Mesenchymal stem cell (in vitro differentiated cells and primary cell): Measurements from ENCODE around the gene RNF220.

Source experiments
- DNase-seq: peaks from one replicate; pipeline ENCODE4 v3.0.0-alpha.2; 2013
- H2AFZ ChIP-seq: one replicate; pipeline ENCODE4 v1.6.1; 2013; ENCODE audit warnings: low read depth, mild to moderate bottlenecking, control low read depth, inconsistent platforms, low read length, moderate library complexity
- H2AK5ac ChIP-seq: 2 replicates; pipeline ENCODE4 v1.6.1; 2013; ENCODE audit warnings: low read length, moderate library complexity, mild to moderate bottlenecking, inconsistent platforms; ENCODE audit not compliant: severe bottlenecking
- H2BK120ac ChIP-seq: one replicate; pipeline ENCODE4 v1.6.1; 2013; ENCODE audit warnings: low read depth, mild to moderate bottlenecking, inconsistent platforms, low read length, moderate library complexity
- H2BK12ac ChIP-seq, 2 experiments: one replicate each; pipeline ENCODE4 v1.6.1; 2013; ENCODE audit warnings: inconsistent platforms in 2 of 2, low read length in 2 of 2, mild to moderate bottlenecking in 2 of 2, moderate library complexity in 2 of 2, control low read depth in 1 of 2
- H2BK15ac ChIP-seq: one replicate; pipeline ENCODE4 v1.6.1; 2013; ENCODE audit warnings: mild to moderate bottlenecking, low read depth, inconsistent platforms; ENCODE audit not compliant: poor library complexity, severe bottlenecking
- H2BK5ac ChIP-seq: 2 replicates; pipeline ENCODE4 v1.6.1; 2013; ENCODE audit warnings: low read depth, mild to moderate bottlenecking, low read length, control low read depth, inconsistent platforms; ENCODE audit not compliant: poor library complexity, severe bottlenecking
- H3K14ac ChIP-seq, 2 experiments: one replicate each; pipeline ENCODE4 v1.6.1; 2013; ENCODE audit warnings: inconsistent platforms in 2 of 2, low read length in 2 of 2, control low read depth in 1 of 2, mild to moderate bottlenecking in 1 of 2, moderate library complexity in 1 of 2
- H3K18ac ChIP-seq, 2 experiments: one replicate each; pipeline ENCODE4 v1.6.1; 2013; ENCODE audit warnings: inconsistent platforms in 2 of 2, low read length in 2 of 2, control low read depth in 1 of 2, low read depth in 1 of 2, mild to moderate bottlenecking in 1 of 2
- H3K23ac ChIP-seq, 2 experiments: one replicate each; pipeline ENCODE4 v1.6.1; 2013; ENCODE audit warnings: inconsistent platforms in 2 of 2, low read length in 2 of 2, mild to moderate bottlenecking in 2 of 2, moderate library complexity in 2 of 2, control low read depth in 1 of 2
- H3K27ac ChIP-seq: 2 replicates; pipeline ENCODE4 v1.5.1; 2013; ENCODE audit warnings: mild to moderate bottlenecking, moderate library complexity, low read length, control low read depth, inconsistent platforms; ENCODE audit not compliant: poor library complexity, severe bottlenecking
- H3K27me3 ChIP-seq, 2 experiments: 2 replicates each; pipeline versions ENCODE4 v1.6.1 to v1.7.0; 2013; ENCODE audit warnings: low read length in 2 of 2, mild to moderate bottlenecking in 2 of 2, moderate library complexity in 2 of 2, control low read depth in 1 of 2, inconsistent platforms in 1 of 2; ENCODE audit not compliant: control insufficient read depth in 1 of 2, insufficient read depth in 1 of 2
- H3K36me3 ChIP-seq, 2 experiments: 2 replicates each; pipeline versions ENCODE4 v1.6.1 to v1.7.0; 2013; ENCODE audit warnings: low read length in 2 of 2, control low read depth in 1 of 2, inconsistent platforms in 1 of 2, low read depth in 1 of 2, mild to moderate bottlenecking in 1 of 2; ENCODE audit not compliant: insufficient read depth in 2 of 2, control insufficient read depth in 1 of 2
- H3K4ac ChIP-seq, 2 experiments: one replicate each; pipeline ENCODE4 v1.6.1; 2013; ENCODE audit warnings: inconsistent platforms in 2 of 2, low read length in 2 of 2, mild to moderate bottlenecking in 2 of 2, moderate library complexity in 2 of 2, control low read depth in 1 of 2, low read depth in 1 of 2
- H3K4me1 ChIP-seq: 2 replicates; pipeline ENCODE4 v1.6.1; 2013; ENCODE audit warnings: low read depth, low read length, control low read depth; ENCODE audit not compliant: control insufficient read depth, insufficient read depth
- H3K4me2 ChIP-seq: 2 replicates; pipeline ENCODE4 v1.6.1; 2013; ENCODE audit warnings: low read length, mild to moderate bottlenecking, inconsistent platforms; ENCODE audit not compliant: poor library complexity, severe bottlenecking
- H3K4me3 ChIP-seq, 2 experiments: 2 replicates each; pipeline versions ENCODE4 v1.5.1 to v1.7.0; 2013; ENCODE audit warnings: low read length in 2 of 2, mild to moderate bottlenecking in 2 of 2, control low read depth in 1 of 2, low read depth in 1 of 2; ENCODE audit not compliant: insufficient read depth in 1 of 2
- H3K79me1 ChIP-seq: replicated peaks from 2 replicates; pipeline ENCODE4 v1.6.1; 2013; ENCODE audit warnings: mild to moderate bottlenecking, control low read depth, low read length, inconsistent platforms; ENCODE audit not compliant: poor library complexity, severe bottlenecking
- H3K9ac ChIP-seq: 2 replicates; pipeline ENCODE4 v1.7.0; 2013; ENCODE audit warnings: mild to moderate bottlenecking, low read length, moderate library complexity
- H3K9me3 ChIP-seq: 2 replicates; pipeline ENCODE4 v1.7.0; 2013; ENCODE audit warnings: mild to moderate bottlenecking, low read length; ENCODE audit not compliant: control insufficient read depth
- H4K8ac ChIP-seq: one replicate; pipeline ENCODE4 v1.6.1; 2013; ENCODE audit warnings: inconsistent platforms, mild to moderate bottlenecking, low read length, moderate library complexity
- H4K91ac ChIP-seq: one replicate; pipeline ENCODE4 v1.6.1; 2013; ENCODE audit warnings: mild to moderate bottlenecking, low read length, inconsistent platforms
- WGBS: methylation state at CpG from one replicate; pipeline ENCODE4 v1.1.7; 2013; ENCODE audit warnings: mixed read lengths; 5-methylcytosine and 5-hydroxymethylcytosine counted together

Gene RNF220

DNA sequence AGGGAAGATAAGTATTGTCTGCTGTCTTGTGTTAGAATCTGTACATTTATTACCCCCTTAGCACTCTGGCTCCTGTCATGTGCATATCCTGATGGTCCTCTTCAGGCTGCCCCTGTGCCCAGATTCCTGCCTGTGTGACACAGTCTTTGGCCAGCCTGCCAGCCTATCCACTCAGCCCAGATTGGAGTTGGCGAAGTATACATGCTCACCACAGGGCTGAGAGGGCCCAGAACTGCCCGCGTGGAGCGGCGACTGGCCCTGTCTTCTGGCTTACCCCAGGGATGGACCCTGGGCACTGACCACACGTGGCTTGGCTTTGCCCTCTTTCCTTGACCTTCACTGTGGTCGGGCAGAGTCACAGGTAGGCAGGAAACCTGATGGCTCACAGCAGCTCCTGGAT is 11.4 kb downstream of the RNF220 start:
- DNase-seq: no peak
- Histone ChIP-seq H3K9ac (no peak overlapping the region), H3K27ac (no peak overlapping the region), H3K18ac (no peak overlapping the region), H3K36me3 (no peaks in the 10 kb centered on the region), H2BK5ac (no peak overlapping the region), H3K4ac (no peak overlapping the region), H3K9me3 (peaks cover 6% of the 10 kb centered on the region), H2BK12ac (no peak overlapping the region), H2AFZ (no peak overlapping the region), H3K23ac (no peak overlapping the region), H3K4me2 (no peak overlapping the region), H4K8ac (no peak overlapping the region), H3K4me1 (peaks cover 12% of the 10 kb centered on the region), H2BK15ac (no peak overlapping the region), H4K91ac (no peak overlapping the region), H3K27me3 (peaks cover 93 to 99% of the 10 kb centered on the region in 2 experiments), H3K14ac (no peak overlapping the region), H3K4me3 (no peak overlapping the region), H3K79me1 (no peaks in the 10 kb centered on the region), H2BK120ac (no peak overlapping the region), H2AK5ac (no peak overlapping the region)
- WGBS: 91% methylated on average over 7 of the region's 7 CpGs

DNA sequence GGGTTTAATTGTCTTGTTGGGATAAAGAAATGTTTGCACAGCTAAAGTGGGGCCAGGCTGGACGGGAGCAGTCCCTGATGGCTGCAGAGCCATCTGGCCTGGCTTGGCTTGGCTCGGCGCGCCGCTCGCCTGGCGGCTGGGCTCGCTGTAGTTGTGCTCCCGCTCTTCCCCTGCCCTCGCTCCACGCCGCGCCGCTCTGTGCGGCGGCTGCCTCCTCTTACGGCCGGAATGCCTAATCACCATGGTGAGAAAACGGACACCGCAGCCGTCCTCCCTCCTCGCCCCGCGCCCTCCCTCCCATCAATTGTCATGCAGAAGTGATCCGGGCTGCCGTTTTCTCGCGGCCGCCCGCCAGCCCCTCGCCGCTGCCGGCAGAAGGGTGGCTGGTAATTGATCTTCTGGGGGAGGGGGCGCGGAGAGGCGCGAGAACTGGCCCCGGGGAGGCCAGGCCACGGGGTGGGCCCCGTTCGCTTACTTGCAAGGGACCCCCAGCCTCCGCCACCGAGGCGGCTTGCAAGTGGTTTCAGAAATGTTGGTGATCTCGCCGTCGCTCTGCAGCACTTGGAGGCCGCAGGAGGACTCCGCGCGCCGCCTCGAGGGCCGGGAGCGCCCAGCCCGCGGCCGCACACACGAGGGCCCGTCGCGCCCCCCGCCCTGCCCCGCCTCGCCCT is 12.4 kb downstream of the RNF220 start:
- no peak overlapping the region for H4K8ac ChIP-seq
- H3K4me2 ChIP-seq: peak overlapping the region; percentile 70
- DNase-seq: peak; percentile 22
- H2BK12ac ChIP-seq: no peak overlapping the region
- H3K9me3 ChIP-seq: peaks cover 6% of the 10 kb centered on the region
- H2BK120ac ChIP-seq: no peak overlapping the region
- H3K4me1 ChIP-seq: peaks cover 12% of the 10 kb centered on the region
- H3K18ac ChIP-seq: no peak overlapping the region
- H4K91ac ChIP-seq: no peak overlapping the region
- H3K79me1 ChIP-seq: no peaks in the 10 kb centered on the region
- peaks cover 93 to 96% of the 10 kb centered on the region in 2 experiments for H3K27me3 ChIP-seq
- no peak overlapping the region for H3K9ac ChIP-seq
- no peak overlapping the region for H2BK5ac ChIP-seq
- H3K36me3 ChIP-seq: no peaks in the 10 kb centered on the region
- no peak overlapping the region for H3K23ac ChIP-seq
- no peak overlapping the region for H2AK5ac ChIP-seq
- 0% methylated on average over 22 of the region's 65 CpGs for WGBS
- no peak overlapping the region for H2BK15ac ChIP-seq
- H2AFZ ChIP-seq: no peak overlapping the region
- peak overlapping the region in 1 of 2 experiments; percentile 58 for H3K4me3 ChIP-seq
- H3K27ac ChIP-seq: no peak overlapping the region
- no peak overlapping the region for H3K14ac ChIP-seq
- H3K4ac ChIP-seq: no peak overlapping the region

DNA sequence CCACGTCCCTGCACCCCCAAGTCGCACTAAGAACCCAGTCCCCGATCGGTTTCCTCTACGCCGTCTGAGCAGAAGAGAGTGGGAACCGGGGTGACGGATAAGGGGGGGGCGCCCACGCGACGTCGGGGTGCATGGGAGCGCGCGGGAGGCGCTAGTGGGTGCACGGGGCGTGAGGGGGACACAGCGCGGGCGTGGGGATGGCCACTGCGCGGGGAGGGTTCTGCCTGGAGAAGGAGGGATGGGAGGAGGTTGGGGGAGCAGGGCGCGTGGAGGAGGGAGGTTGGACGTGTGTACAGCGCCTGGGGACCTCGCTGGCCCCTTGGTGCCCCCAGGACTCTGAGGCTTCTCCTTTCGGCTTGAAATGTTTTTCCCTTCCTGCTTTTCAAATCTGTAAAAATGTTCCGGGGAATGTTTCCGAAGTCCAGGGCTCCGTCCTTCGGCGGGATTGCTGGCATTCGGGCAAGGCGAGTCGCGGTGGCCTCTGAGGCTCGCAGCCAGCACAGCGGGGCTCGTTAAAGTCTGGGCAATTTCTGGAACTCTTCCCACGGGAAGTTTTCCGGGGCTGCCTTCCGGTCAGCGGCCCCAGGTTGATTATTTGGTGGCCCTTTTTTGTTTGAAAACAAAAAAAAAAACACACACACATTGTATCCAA is 13.1 kb downstream of the RNF220 start:
- peak overlapping the region in 1 of 2 experiments; percentile 96 for H3K23ac ChIP-seq

DNA sequence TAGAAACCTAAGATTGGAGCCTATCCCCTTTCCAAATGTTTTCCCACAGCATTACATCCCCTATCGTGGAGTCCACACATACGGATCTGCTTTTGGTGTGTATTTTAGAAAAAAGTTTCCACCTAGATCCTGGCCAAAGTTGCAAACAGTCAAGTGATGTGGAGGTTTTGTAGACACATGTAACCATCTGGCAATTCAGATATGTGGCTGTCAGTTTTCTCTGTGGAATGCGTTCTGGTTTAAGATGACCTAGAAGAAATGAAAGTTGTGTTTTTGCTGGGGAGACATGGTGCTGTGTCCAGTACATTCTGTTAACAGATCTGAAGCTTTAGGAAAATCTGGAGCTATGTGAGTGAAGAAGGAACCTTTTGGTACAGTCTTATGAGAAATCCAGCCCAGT is 14.8 kb downstream of the RNF220 start:
- Histone ChIP-seq H3K27me3 (peaks cover 80 to 93% of the 10 kb centered on the region in 2 experiments), H2AFZ (no peak overlapping the region), H2BK5ac (no peak overlapping the region), H3K4me3 (no peak overlapping the region), H4K8ac (no peak overlapping the region), H2BK15ac (no peak overlapping the region), H3K4ac (no peak overlapping the region), H2AK5ac (no peak overlapping the region), H4K91ac (no peak overlapping the region), H3K18ac (no peak overlapping the region), H3K9ac (no peak overlapping the region), H3K14ac (no peak overlapping the region), H3K9me3 (peaks cover 3% of the 10 kb centered on the region), H3K27ac (no peak overlapping the region), H2BK12ac (no peak overlapping the region), H3K4me2 (no peak overlapping the region), H2BK120ac (no peak overlapping the region), H3K4me1 (peaks cover 18% of the 10 kb centered on the region), H3K23ac (no peak overlapping the region), H3K79me1 (no peaks in the 10 kb centered on the region), H3K36me3 (no peaks in the 10 kb centered on the region)
- 81% methylated on average over 3 of the region's 3 CpGs for WGBS
- DNase-seq: no peak

More for the DNA sequence above, 13.1 kb downstream of the RNF220 start:
- H3K79me1 ChIP-seq: no peaks in the 10 kb centered on the region
- H3K4me1 ChIP-seq: peaks cover 12% of the 10 kb centered on the region
- no peak overlapping the region for H3K27ac ChIP-seq
- peak overlapping the region in 1 of 2 experiments; percentile 40 for H3K4me3 ChIP-seq
- H3K36me3 ChIP-seq: no peaks in the 10 kb centered on the region
- no peak overlapping the region for H2BK120ac ChIP-seq
- H3K9me3 ChIP-seq: peaks cover 6% of the 10 kb centered on the region
- 4% methylated on average over 44 of the region's 46 CpGs for WGBS
- H4K8ac ChIP-seq: no peak overlapping the region
- no peak overlapping the region for H2BK5ac ChIP-seq
- H3K18ac ChIP-seq: no peak overlapping the region
- peaks cover 89 to 93% of the 10 kb centered on the region in 2 experiments for H3K27me3 ChIP-seq
- H2BK15ac ChIP-seq: no peak overlapping the region
- H3K9ac ChIP-seq: no peak overlapping the region
- no peak overlapping the region for H3K4ac ChIP-seq
- DNase-seq: no peak
- H3K14ac ChIP-seq: no peak overlapping the region
- no peak overlapping the region for H2AK5ac ChIP-seq
- no peak overlapping the region for H4K91ac ChIP-seq
- H2AFZ ChIP-seq: no peak overlapping the region
- peak overlapping the region; percentile 25 for H3K4me2 ChIP-seq
- H2BK12ac ChIP-seq: no peak overlapping the region
